ENCODE data around the gene MGAT4B. TPM values are rescaled to one million over a fixed set of nuclear protein-coding genes. Genes with fewer than 3 reads are reported as not detected.

MGAT4B gene
- total RNA-seq, 2 experiments from 2014 or later: 61.1 to 96.5 TPM

- POLR2A ChIA-PET: interaction anchor here (0.7 to 1.5 kb wide), 2 partner anchors 8 to 30 kb away, joined by 4 to 5 read pairs; no protein-coding TSS in a partner anchor
- H3K4me3 ChIP-seq (ENCODE audit: low read depth, low read length, poor library complexity, severe bottlenecking): no peak overlapping the region
- H3K79me2 ChIP-seq (ENCODE audit: insufficient read depth, low read depth, low read length): peaks cover 5% of the 10 kb centered on the region; the same call in 1 of the 2 replicates
- TF ChIP-seq EZH2phosphoT487 (IDR thresholded peaks at IDR 0.05; ENCODE audit: borderline replicate concordance, low read depth, low read length): no peak
- DNase-seq (ENCODE audit: low spot score): no peak
- no peaks in the 10 kb centered on the region for H3K9me2 ChIP-seq (ENCODE audit: insufficient read depth, low read length)
- H2AFZ ChIP-seq (ENCODE audit: low read length): no peak overlapping the region
- H3K36me3 ChIP-seq (ENCODE audit: insufficient read depth, low read length): peaks cover 91% of the 10 kb centered on the region
- no peaks in the 10 kb centered on the region for H3K9me3 ChIP-seq (ENCODE audit: low read length)
- intact Hi-C loops (cut with micrococcal nuclease; ENCODE audit: unreplicated experiment): loop anchor here (10.0 kb wide), 1 partner anchor 206 kb away; no protein-coding TSS in a partner anchor
- H3K4me2 ChIP-seq (ENCODE audit: low read length): no peak overlapping the region
- CTCF ChIA-PET (ENCODE audit: unreplicated experiment): no interaction called here
- BruUV-seq (replicated peaks): no TSS peak
- no peaks in the 10 kb centered on the region; the same call in 1 of the 2 replicates for H4K20me1 ChIP-seq (ENCODE audit: insufficient read depth, low read length)
- no peaks in the 10 kb centered on the region for H3K4me1 ChIP-seq (ENCODE audit: insufficient read depth, low read length, poor library complexity, severe bottlenecking)
- H3K27ac ChIP-seq (ENCODE audit: low read depth, low read length, poor library complexity, severe bottlenecking): no peak overlapping the region
Observed at GRCh38 chr5:179769271-179769670, 37.4 kb downstream of the MGAT4B start.

GRCh38 chr5:179768326-179769085, 38.2 kb downstream of the MGAT4B start:
- H3K79me2 ChIP-seq (ENCODE audit: insufficient read depth, low read depth, low read length): peaks cover 12% of the 10 kb centered on the region; the same call in 1 of the 2 replicates
- ChIA-PET POLR2A (interaction anchor here (0.7 to 1.5 kb wide), 2 partner anchors 9 to 30 kb away, joined by 4 to 5 read pairs; no protein-coding TSS in a partner anchor), CTCF (ENCODE audit: unreplicated experiment) (no interaction called here)
- H2AFZ ChIP-seq (ENCODE audit: low read length): no peak overlapping the region
- no peak overlapping the region for H3K27ac ChIP-seq (ENCODE audit: low read depth, low read length, poor library complexity, severe bottlenecking)
- H3K4me2 ChIP-seq (ENCODE audit: low read length): no peak overlapping the region
- no peaks in the 10 kb centered on the region for H3K9me3 ChIP-seq (ENCODE audit: low read length)
- intact Hi-C loops (cut with micrococcal nuclease; ENCODE audit: unreplicated experiment): loop anchor here (10.0 kb wide), 1 partner anchor 206 kb away; no protein-coding TSS in a partner anchor
- H3K4me1 ChIP-seq (ENCODE audit: insufficient read depth, low read length, poor library complexity, severe bottlenecking): no peaks in the 10 kb centered on the region
- BruUV-seq (replicated peaks): no TSS peak
- H3K4me3 ChIP-seq (ENCODE audit: low read depth, low read length, poor library complexity, severe bottlenecking): no peak overlapping the region
- H3K9me2 ChIP-seq (ENCODE audit: insufficient read depth, low read length): no peaks in the 10 kb centered on the region
- DNase-seq (ENCODE audit: low spot score): no peak
- H3K36me3 ChIP-seq (ENCODE audit: insufficient read depth, low read length): peaks cover 83% of the 10 kb centered on the region
- TF ChIP-seq, protein P1, sequence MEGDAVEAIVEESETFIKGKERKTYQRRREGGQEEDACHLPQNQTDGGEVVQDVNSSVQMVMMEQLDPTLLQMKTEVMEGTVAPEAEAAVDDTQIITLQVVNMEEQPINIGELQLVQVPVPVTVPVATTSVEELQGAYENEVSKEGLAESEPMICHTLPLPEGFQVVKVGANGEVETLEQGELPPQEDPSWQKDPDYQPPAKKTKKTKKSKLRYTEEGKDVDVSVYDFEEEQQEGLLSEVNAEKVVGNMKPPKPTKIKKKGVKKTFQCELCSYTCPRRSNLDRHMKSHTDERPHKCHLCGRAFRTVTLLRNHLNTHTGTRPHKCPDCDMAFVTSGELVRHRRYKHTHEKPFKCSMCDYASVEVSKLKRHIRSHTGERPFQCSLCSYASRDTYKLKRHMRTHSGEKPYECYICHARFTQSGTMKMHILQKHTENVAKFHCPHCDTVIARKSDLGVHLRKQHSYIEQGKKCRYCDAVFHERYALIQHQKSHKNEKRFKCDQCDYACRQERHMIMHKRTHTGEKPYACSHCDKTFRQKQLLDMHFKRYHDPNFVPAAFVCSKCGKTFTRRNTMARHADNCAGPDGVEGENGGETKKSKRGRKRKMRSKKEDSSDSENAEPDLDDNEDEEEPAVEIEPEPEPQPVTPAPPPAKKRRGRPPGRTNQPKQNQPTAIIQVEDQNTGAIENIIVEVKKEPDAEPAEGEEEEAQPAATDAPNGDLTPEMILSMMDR (conservative IDR thresholded peaks at IDR 0.05; ENCODE audit: low read length): no peak
- no peak for TF ChIP-seq EZH2phosphoT487 (IDR thresholded peaks at IDR 0.05; ENCODE audit: borderline replicate concordance, low read depth, low read length)
- H4K20me1 ChIP-seq (ENCODE audit: insufficient read depth, low read length): peaks cover 4% of the 10 kb centered on the region; the same call in 1 of the 2 replicates

DNA sequence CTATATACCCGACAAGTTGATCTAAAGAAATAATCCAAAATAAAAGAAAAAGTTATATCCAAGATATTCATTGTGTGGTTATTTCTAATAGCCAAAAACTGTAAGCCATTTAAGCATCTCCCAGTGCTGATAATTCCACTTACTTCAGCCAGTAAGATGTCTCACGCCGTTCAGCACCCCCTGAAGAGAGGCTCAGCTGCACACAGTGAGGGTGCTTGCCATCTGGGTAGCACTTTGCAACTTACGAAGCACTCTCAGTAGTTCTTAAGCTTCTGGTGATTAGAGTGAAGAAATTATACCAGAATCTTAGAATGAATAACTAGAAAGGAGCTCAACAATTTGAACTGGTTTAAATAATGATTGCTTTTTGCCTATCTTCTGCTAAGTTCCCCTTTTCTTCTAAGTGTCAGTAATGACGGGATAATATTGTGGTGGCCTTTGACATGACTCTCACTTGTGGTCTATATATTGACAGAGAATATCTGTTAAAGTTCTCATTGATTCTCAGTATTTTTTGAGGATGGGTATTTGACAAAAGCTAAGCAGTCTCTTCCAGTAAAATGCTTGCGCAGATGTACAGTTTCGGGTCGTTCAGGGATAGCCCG, 39.1 kb downstream of the MGAT4B start:
- no peaks in the 10 kb centered on the region for H3K9me3 ChIP-seq (ENCODE audit: low read length)
- intact Hi-C loops (cut with micrococcal nuclease; ENCODE audit: unreplicated experiment): loop anchor here (10.0 kb wide), 1 partner anchor 207 kb away; no protein-coding TSS in a partner anchor
- H4K20me1 ChIP-seq (ENCODE audit: insufficient read depth, low read length): peaks cover 10% of the 10 kb centered on the region
- ChIA-PET CTCF (ENCODE audit: unreplicated experiment) (no interaction called here), POLR2A (interaction anchor here (0.7 to 1.5 kb wide), 4 partner anchors 9 to 90 kb away, joined by 3 to 5 read pairs (median 4); no protein-coding TSS in a partner anchor)
- no peak overlapping the region for H3K4me3 ChIP-seq (ENCODE audit: low read depth, low read length, poor library complexity, severe bottlenecking)
- peaks cover 76% of the 10 kb centered on the region for H3K36me3 ChIP-seq (ENCODE audit: insufficient read depth, low read length)
- H2AFZ ChIP-seq (ENCODE audit: low read length): no peak overlapping the region
- H3K9me2 ChIP-seq (ENCODE audit: insufficient read depth, low read length): no peaks in the 10 kb centered on the region
- H3K4me1 ChIP-seq (ENCODE audit: insufficient read depth, low read length, poor library complexity, severe bottlenecking): peaks cover 4% of the 10 kb centered on the region
- no peak overlapping the region for H3K4me2 ChIP-seq (ENCODE audit: low read length)
- no peak for DNase-seq (ENCODE audit: low spot score)
- TF ChIP-seq EZH2phosphoT487 (IDR thresholded peaks at IDR 0.05; ENCODE audit: borderline replicate concordance, low read depth, low read length): no peak
- TF ChIP-seq, protein P1 (conservative IDR thresholded peaks at IDR 0.05; ENCODE audit: low read length): no peak
- H3K79me2 ChIP-seq (ENCODE audit: insufficient read depth, low read depth, low read length): peaks cover 21% of the 10 kb centered on the region; the same call in 1 of the 2 replicates
- no peak overlapping the region for H3K27ac ChIP-seq (ENCODE audit: low read depth, low read length, poor library complexity, severe bottlenecking)
- BruUV-seq (replicated peaks): no TSS peak
